WTC11 (cell line): Measurements from ENCODE around the gene VEZF1. TPM values are rescaled to one million over a fixed set of nuclear protein-coding genes. Genes with fewer than 3 reads are reported as not detected.

Experiments
- AFF4 ChIP-seq: sonication (generic); formaldehyde crosslinking; IDR thresholded peaks from 2 replicates; pipeline ENCODE4 v1.8.1; 2023; ENCODE audit warnings: mild to moderate bottlenecking, missing genetic modification reagents, borderline replicate concordance
- AR ChIP-seq: fragments of 250-450 bp; sonication (Bioruptor Pico); IDR thresholded peaks from 2 replicates; pipeline ENCODE4 v1.9.0; 2021; ENCODE audit warnings: mild to moderate bottlenecking
- CBFB ChIP-seq: sonication (generic); formaldehyde crosslinking; IDR thresholded peaks from 2 replicates; pipeline ENCODE4 v1.8.1; 2022; ENCODE audit warnings: mild to moderate bottlenecking, low read depth, missing genetic modification reagents
- E2F1 ChIP-seq: sonication (generic); formaldehyde crosslinking; IDR thresholded peaks from 2 replicates; pipeline ENCODE4 v1.8.0; 2022; ENCODE audit warnings: mild to moderate bottlenecking, missing genetic modification reagents
- E2F5 ChIP-seq: sonication (generic); formaldehyde crosslinking; IDR thresholded peaks from 2 replicates; pipeline ENCODE4 v1.8.1; 2022; ENCODE audit warnings: mild to moderate bottlenecking, moderate library complexity, missing genetic modification reagents
- RELA ChIP-seq: sonication (generic); formaldehyde crosslinking; IDR thresholded peaks from 2 replicates; pipeline ENCODE4 v1.8.1; 2022; ENCODE audit warnings: missing genetic modification reagents, mild to moderate bottlenecking, borderline replicate concordance
- SMAD4 ChIP-seq: sonication (generic); formaldehyde crosslinking; IDR thresholded peaks from 2 replicates; pipeline ENCODE4 v1.8.0; 2022; ENCODE audit warnings: mild to moderate bottlenecking, missing genetic modification reagents
- USF2 ChIP-seq: sonication (generic); formaldehyde crosslinking; IDR thresholded peaks from 2 replicates; pipeline ENCODE4 v1.8.1; 2023; ENCODE audit warnings: mild to moderate bottlenecking, missing genetic modification reagents, moderate library complexity
- ZBTB43 ChIP-seq: sonication (generic); formaldehyde crosslinking; IDR thresholded peaks from 2 replicates; pipeline ENCODE4 v1.8.1; 2023; ENCODE audit warnings: mild to moderate bottlenecking, missing genetic modification reagents
- ZMAT4 ChIP-seq: fragments of 250-450 bp; sonication (Bioruptor Pico); IDR thresholded peaks from 2 replicates; pipeline ENCODE4 v1.9.0; 2021; ENCODE audit warnings: mild to moderate bottlenecking
- ZNF138 ChIP-seq: sonication (generic); formaldehyde crosslinking; conservative IDR thresholded peaks from 2 replicates; pipeline ENCODE4 v1.8.1; 2022; ENCODE audit warnings: mild to moderate bottlenecking, moderate library complexity, missing genetic modification reagents
- ZNF317 ChIP-seq: sonication (generic); formaldehyde crosslinking; IDR thresholded peaks from 2 replicates; pipeline ENCODE4 v1.8.1; 2023; ENCODE audit warnings: low read depth, mild to moderate bottlenecking, moderate library complexity, missing genetic modification reagents, borderline replicate concordance
- ZNF532 ChIP-seq: fragments of 250-450 bp; sonication (Bioruptor Pico); IDR thresholded peaks from 2 replicates; pipeline ENCODE4 v1.9.0; 2021; ENCODE audit warnings: mild to moderate bottlenecking, borderline replicate concordance
- total RNA-seq: library from RNA; stranded (reverse); gene quantifications from 3 replicates; pipeline ENCODE4 v1.2.3, GENCODE V29; 2021

The VEZF1 gene
- total RNA-seq, 1 experiment from 2014 or later: 43.3 TPM

- TF ChIP-seq ZNF532 (CRISPR knock-in tag) (peak; percentile 97), RELA (CRISPR knock-in tag) (no peak), ZNF138 (no peak), ZMAT4 (CRISPR knock-in tag) (peak; percentile 89), AFF4 (CRISPR knock-in tag) (no peak), ZNF317 (CRISPR knock-in tag) (no peak), ZBTB43 (CRISPR knock-in tag) (no peak), E2F1 (CRISPR knock-in tag) (0 out of 2 replicates have a peak, but pooled peaks have one; percentile 26), AR (peak; percentile 90), SMAD4 (CRISPR knock-in tag) (no peak), USF2 (CRISPR knock-in tag) (no peak), CBFB (no peak), E2F5 (0 out of 2 replicates have a peak, but pooled peaks have one; percentile 26)
Measured at GRCh38 chr17:57988301-57989250, 522 bp upstream of the VEZF1 start (continued).
